ENCODE data around the gene RIOK1. TPM values are rescaled to one million over a fixed set of nuclear protein-coding genes. Genes with fewer than 3 reads are reported as not detected.

RIOK1 gene
- total and polyA plus RNA-seq, 2 of the 13 experiments (the other 11 are each of a cell fraction or from before 2014, with no cell fraction given), result 9.4 to 37.8 TPM

DNA sequence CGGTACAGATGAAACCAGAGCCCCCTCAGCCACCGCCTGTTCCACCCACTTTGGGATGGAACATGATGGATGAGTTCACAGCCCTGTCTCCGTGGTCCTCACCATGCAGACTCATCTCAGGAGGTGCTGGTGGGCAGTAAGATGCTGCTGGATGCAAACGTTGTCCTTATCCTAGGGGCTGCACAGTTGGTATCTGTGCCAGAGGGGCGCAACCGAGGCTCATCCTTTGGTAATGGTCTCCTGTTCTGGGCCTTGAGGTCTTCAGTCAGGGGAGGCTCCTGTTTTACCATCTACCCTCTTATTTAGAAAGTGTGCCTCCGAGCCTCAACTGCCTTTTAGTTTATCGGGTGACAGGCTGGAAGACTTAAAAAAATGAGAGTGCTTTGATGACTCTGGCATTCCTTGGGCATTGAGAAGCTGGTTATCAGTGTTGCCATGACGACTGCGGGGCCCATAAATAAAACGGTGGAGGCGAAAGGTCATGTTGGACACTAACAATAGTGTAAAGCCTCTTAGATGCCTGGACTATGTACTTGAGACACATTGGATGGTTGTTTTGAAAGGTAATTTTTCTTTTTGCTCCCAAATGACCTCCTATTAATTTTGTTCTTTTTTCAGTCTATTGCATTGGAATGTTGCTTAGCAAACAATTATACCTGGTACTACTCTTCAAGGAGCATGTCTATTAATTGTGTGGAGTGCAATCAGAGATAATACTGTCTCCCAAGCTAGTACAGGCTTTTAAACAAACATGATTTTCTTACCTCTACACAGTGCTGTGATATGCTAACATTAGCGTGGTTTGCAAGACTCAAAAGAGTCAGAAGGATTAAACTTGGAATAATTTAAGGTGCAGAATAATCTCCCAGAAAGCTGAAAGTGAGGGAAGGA, 77.6 kb downstream of the RIOK1 start (continued):
- no peak for TF ChIP-seq ZNF790 (CRISPR knock-in tag; IDR thresholded peaks at IDR 0.05; ENCODE audit: borderline replicate concordance)
- TF ChIP-seq RFXANK (CRISPR knock-in tag; IDR thresholded peaks at IDR 0.05), result no peak
- TF ChIP-seq, protein P1, sequence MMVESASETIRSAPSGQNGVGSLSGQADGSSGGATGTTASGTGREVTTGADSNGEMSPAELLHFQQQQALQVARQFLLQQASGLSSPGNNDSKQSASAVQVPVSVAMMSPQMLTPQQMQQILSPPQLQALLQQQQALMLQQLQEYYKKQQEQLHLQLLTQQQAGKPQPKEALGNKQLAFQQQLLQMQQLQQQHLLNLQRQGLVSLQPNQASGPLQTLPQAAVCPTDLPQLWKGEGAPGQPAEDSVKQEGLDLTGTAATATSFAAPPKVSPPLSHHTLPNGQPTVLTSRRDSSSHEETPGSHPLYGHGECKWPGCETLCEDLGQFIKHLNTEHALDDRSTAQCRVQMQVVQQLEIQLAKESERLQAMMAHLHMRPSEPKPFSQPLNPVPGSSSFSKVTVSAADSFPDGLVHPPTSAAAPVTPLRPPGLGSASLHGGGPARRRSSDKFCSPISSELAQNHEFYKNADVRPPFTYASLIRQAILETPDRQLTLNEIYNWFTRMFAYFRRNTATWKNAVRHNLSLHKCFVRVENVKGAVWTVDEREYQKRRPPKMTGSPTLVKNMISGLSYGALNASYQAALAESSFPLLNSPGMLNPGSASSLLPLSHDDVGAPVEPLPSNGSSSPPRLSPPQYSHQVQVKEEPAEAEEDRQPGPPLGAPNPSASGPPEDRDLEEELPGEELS (CRISPR knock-in tag; IDR thresholded peaks at IDR 0.05), result peak; percentile 75
- TF ChIP-seq, protein P2, sequence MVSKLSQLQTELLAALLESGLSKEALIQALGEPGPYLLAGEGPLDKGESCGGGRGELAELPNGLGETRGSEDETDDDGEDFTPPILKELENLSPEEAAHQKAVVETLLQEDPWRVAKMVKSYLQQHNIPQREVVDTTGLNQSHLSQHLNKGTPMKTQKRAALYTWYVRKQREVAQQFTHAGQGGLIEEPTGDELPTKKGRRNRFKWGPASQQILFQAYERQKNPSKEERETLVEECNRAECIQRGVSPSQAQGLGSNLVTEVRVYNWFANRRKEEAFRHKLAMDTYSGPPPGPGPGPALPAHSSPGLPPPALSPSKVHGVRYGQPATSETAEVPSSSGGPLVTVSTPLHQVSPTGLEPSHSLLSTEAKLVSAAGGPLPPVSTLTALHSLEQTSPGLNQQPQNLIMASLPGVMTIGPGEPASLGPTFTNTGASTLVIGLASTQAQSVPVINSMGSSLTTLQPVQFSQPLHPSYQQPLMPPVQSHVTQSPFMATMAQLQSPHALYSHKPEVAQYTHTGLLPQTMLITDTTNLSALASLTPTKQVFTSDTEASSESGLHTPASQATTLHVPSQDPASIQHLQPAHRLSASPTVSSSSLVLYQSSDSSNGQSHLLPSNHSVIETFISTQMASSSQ (IDR thresholded peaks at IDR 0.05; ENCODE audit: low read depth), result no peak; the same call in 1 of the 2 replicates
- TF ChIP-seq, protein P2 (CRISPR knock-in tag; IDR thresholded peaks at IDR 0.05; ENCODE audit: borderline replicate concordance), result peak; percentile 33; the same call in 1 of the 2 replicates
- TF ChIP-seq SNRNP70 (IDR thresholded peaks at IDR 0.05; ENCODE audit: low read depth, low read length), result no peak
- no peak for TF ChIP-seq RBAK (CRISPR knock-in tag; IDR thresholded peaks at IDR 0.05)
- TF ChIP-seq, protein P3, sequence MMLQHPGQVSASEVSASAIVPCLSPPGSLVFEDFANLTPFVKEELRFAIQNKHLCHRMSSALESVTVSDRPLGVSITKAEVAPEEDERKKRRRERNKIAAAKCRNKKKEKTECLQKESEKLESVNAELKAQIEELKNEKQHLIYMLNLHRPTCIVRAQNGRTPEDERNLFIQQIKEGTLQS (CRISPR knock-in tag; IDR thresholded peaks at IDR 0.05), result no peak
- TF ChIP-seq ZBTB7B (CRISPR knock-in tag; IDR thresholded peaks at IDR 0.05), result no peak
- TF ChIP-seq, protein P4, sequence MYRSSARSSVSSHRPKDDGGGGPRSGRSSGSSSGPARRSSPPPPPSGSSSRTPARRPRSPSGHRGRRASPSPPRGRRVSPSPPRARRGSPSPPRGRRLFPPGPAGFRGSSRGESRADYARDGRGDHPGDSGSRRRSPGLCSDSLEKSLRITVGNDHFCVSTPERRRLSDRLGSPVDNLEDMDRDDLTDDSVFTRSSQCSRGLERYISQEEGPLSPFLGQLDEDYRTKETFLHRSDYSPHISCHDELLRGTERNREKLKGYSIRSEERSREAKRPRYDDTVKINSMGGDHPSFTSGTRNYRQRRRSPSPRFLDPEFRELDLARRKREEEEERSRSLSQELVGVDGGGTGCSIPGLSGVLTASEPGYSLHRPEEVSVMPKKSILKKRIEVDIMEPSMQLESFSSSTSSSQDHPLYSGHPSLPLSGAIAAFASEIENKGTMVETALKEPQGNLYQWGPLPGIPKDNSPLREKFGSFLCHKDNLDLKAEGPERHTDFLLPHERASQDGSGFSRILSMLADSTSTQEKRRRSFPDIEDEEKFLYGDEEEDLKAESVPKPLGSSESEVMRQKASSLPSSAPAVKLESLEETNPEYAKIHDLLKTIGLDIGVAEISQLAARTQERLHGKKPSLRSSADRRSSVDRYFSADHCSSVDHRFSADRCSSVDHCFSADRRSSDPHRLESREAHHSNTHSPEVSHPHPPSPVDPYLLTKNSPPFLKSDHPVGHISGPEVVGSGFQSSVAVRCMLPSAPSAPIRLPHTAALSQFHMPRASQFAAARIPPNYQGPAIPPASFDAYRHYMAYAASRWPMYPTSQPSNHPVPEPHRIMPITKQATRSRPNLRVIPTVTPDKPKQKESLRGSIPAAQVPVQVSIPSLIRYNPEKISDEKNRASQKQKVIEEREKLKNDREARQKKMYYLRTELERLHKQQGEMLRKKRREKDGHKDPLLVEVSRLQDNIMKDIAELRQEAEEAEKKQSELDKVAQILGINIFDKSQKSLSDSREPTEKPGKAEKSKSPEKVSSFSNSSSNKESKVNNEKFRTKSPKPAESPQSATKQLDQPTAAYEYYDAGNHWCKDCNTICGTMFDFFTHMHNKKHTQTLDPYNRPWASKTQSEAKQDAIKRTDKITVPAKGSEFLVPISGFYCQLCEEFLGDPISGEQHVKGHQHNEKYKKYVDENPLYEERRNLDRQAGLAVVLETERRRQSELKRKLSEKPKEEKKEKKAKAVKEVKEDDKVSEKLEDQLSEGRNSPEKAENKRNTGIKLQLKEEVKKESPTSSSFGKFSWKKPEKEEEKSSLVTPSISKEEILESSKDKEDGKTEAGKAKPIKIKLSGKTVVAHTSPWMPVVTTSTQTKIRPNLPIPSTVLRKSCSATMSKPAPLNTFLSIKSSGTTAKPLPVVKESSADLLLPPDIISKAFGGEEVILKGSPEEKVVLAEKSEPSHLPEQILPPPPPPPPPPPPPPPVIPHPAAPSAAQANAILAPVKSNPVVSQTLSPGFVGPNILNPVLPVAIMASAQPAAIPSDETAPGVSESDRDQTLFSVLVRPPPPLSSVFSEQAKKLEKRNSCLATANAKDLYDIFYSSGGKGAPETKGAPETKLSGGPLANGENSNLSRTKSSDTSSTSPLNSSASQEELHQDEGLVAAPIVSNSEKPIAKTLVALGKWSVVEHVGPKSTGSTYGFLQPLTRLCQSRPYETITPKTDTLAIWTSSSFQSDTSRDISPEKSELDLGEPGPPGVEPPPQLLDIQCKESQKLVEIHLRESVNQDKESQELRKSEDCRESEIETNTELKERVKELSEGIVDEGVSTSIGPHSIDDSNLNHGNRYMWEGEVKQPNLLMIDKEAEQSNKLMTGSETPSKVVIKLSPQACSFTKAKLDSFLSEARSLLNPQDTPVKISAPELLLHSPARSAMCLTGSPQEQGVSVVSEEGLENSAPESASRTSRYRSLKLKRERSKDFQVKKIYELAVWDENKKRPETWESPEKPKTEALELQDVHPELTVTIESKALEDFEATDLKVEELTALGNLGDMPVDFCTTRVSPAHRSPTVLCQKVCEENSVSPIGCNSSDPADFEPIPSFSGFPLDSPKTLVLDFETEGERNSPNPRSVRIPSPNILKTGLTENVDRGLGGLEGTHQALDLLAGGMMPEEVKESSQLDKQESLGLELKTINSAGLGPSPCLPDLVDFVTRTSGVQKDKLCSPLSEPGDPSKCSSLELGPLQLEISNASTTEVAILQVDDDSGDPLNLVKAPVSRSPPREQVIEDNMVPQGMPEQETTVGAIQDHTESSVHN (CRISPR knock-in tag; IDR thresholded peaks at IDR 0.05), result no peak
- TF ChIP-seq RCOR2 (CRISPR knock-in tag; IDR thresholded peaks at IDR 0.05), result no peak
- TF ChIP-seq KAT2B (IDR thresholded peaks at IDR 0.05; ENCODE audit: borderline replicate concordance, low read depth, low read length), result no peak
- peak; percentile 74; the same call in 1 of the 2 replicates for TF ChIP-seq GATAD2A (CRISPR knock-in tag; IDR thresholded peaks at IDR 0.05)
- no peak for TF ChIP-seq RBFOX2 (IDR thresholded peaks at IDR 0.05; ENCODE audit: low read depth, low read length)
- no peak for TF ChIP-seq ZNF724P (CRISPR knock-in tag; IDR thresholded peaks at IDR 0.05; ENCODE audit: borderline replicate concordance)

All from HepG2 (cell line).